GM12878 (cell line): ENCODE results near the gene ATP12A. TPM values are rescaled to one million over a fixed set of nuclear protein-coding genes. Genes with fewer than 3 reads are reported as not detected.
A peak's percentile ranks its signal among the peaks of the same experiment; 100 is the strongest.

Experiments
- ATAC-seq: fragments of 200-7000 bp; cut with Tn5 transposase; 3 replicates; pipeline ENCODE4 v1.9.1; 2020; ENCODE audit warnings: mild to moderate bottlenecking, moderate library complexity
- BruUV-seq: library from RNA; stranded (reverse); fragments of 400-500 nt; replicated peaks from 2 replicates; lab custom pipeline; 2021; lab: Mats Ljungman, UMichigan
- CTCF ChIA-PET: fragments of 300-600 bp; sonication (Branson Sonifier 250); formaldehyde crosslinking; extraction: SDS; loops from one replicate; lab custom pipeline; 2021; ENCODE audit warnings: inconsistent platforms; lab: Yijun Ruan, JAX
- POLR2A ChIA-PET: fragments of 350-600 bp; formaldehyde crosslinking; extraction: SDS; loops from one replicate; lab custom pipeline; 2021; ENCODE audit warnings: inconsistent platforms; lab: Charles Lee
- RAD21 ChIA-PET: fragments of 300-600 bp; sonication (Branson Sonifier 250); formaldehyde crosslinking; loops from one replicate; lab custom pipeline; 2023; ENCODE audit warnings: antibody characterized with exemption; ENCODE audit not compliant: unreplicated experiment; lab: Charles Lee
- SMC1A ChIA-PET: fragments of 300-600 bp; sonication (Branson Sonifier 250); formaldehyde crosslinking; loops from one replicate; lab custom pipeline; 2023; ENCODE audit not compliant: unreplicated experiment, uncharacterized antibody; lab: Charles Lee
- DNase-seq: peaks from one replicate; pipeline ENCODE4 v3.0.0-alpha.2; 2011; ENCODE audit warnings: low read depth, low spot score
- FAIRE-seq: peaks from 3 replicates; lab custom pipeline; 2011; peaks lifted over from hg19 to GRCh38; lab: Jason Lieb, UNC
- H2AFZ ChIP-seq: 2 replicates; pipeline ENCODE4 v1.6.0; 2011; ENCODE audit warnings: low read depth, low read length, control low read depth; ENCODE audit not compliant: control insufficient read depth
- H3K27ac ChIP-seq: 2 replicates; pipeline ENCODE4 v1.5.1; 2011; ENCODE audit warnings: control low read depth; ENCODE audit not compliant: control insufficient read depth, insufficient read depth
- H3K27me3 ChIP-seq, 2 experiments: replicated peaks in 1 of 2; 2 replicates each; pipeline versions ENCODE4 v1.6.0 to v1.6.1; 2011; ENCODE audit warnings: low read length in 1 of 2; ENCODE audit not compliant: control insufficient read depth in 2 of 2, insufficient read depth in 2 of 2
- H3K36me3 ChIP-seq, 2 experiments: 2 replicates each; pipeline ENCODE4 v1.5.1; 2011; ENCODE audit warnings: low read length in 1 of 2; ENCODE audit not compliant: control insufficient read depth in 2 of 2, insufficient read depth in 2 of 2
- H3K4me1 ChIP-seq: 2 replicates; pipeline ENCODE4 v1.6.1; 2011; ENCODE audit warnings: mild to moderate bottlenecking, low read length, moderate library complexity, mixed read lengths; ENCODE audit not compliant: control insufficient read depth, insufficient read depth
- H3K4me2 ChIP-seq: 2 replicates; pipeline ENCODE4 v1.6.0; 2011; ENCODE audit warnings: control low read depth; ENCODE audit not compliant: control insufficient read depth, insufficient read depth
- H3K4me3 ChIP-seq: fragments of 200-600 bp; sonication (generic); 2 replicates; pipeline ENCODE4 v1.5.1; 2016
- H3K79me2 ChIP-seq: 2 replicates; pipeline ENCODE4 v1.6.0; 2011; ENCODE audit warnings: low read length; ENCODE audit not compliant: control insufficient read depth, insufficient read depth
- H3K9ac ChIP-seq: 2 replicates; pipeline ENCODE4 v1.8.0; 2011; ENCODE audit warnings: low read length, control low read depth, mixed read lengths; ENCODE audit not compliant: control insufficient read depth, insufficient read depth
- H3K9me3 ChIP-seq: replicated peaks from 3 replicates; pipeline ENCODE4 v1.5.1; 2011; ENCODE audit warnings: mild to moderate bottlenecking, low read length; ENCODE audit not compliant: control insufficient read depth, insufficient read depth
- H4K20me1 ChIP-seq: 2 replicates; pipeline ENCODE4 v1.6.0; 2011; ENCODE audit not compliant: control insufficient read depth, insufficient read depth
- FOS ChIP-seq: IDR thresholded peaks from 3 replicates; pipeline ENCODE4 v1.6.1; 2011; ENCODE audit warnings: borderline replicate concordance; ENCODE audit not compliant: insufficient read length; ENCODE audit errors: extremely low read depth
- NFIC ChIP-seq: IDR thresholded peaks from 2 replicates; pipeline ENCODE4 v1.6.1; 2012; ENCODE audit warnings: low read depth, mild to moderate bottlenecking, inconsistent platforms, low read length, moderate library complexity
- NR2F1 ChIP-seq: fragments of 450-650 bp; conservative IDR thresholded peaks from 2 replicates; pipeline ENCODE4 v1.6.1; 2017; ENCODE audit warnings: mild to moderate bottlenecking
- RELA ChIP-seq: fragments of 450-650 bp; IDR thresholded peaks from 2 replicates; pipeline ENCODE4 v1.8.0; 2014; ENCODE audit warnings: borderline replicate concordance; ENCODE audit not compliant: partially characterized antibody
- STAT3 ChIP-seq: IDR thresholded peaks from 2 replicates; pipeline ENCODE4 v1.6.1; 2011; ENCODE audit warnings: low read depth, low read length, improper control_type of control experiment
- TCF7 ChIP-seq: IDR thresholded peaks from 2 replicates; pipeline ENCODE4 v1.6.1; 2014; ENCODE audit warnings: antibody characterized with exemption, borderline replicate concordance
- YY1 ChIP-seq: IDR thresholded peaks from 2 replicates; pipeline ENCODE4 v1.6.1; 2011; ENCODE audit warnings: low read depth, mild to moderate bottlenecking, low read length
- WGBS: methylation state at CpG from one replicate; pipeline ENCODE4 v1.1.6; 2016; ENCODE audit warnings: low lambda C conversion rate; ENCODE audit not compliant: insufficient replicate concordance, insufficient coverage; ENCODE audit errors: missing lambda C conversion rate; 5-methylcytosine and 5-hydroxymethylcytosine counted together
- in situ Hi-C: fragments of 300-500 bp; cut with MboI; formaldehyde crosslinking; loops from 9 replicates; pipeline ENCODE4 v1.14.3; 2018; ENCODE audit warnings: mixed read lengths
- intact Hi-C: fragments of 100-400 bp; cut with micrococcal nuclease; formaldehyde crosslinking; loops from one replicate; pipeline ENCODE4 v1.14.2; 2022; ENCODE audit not compliant: unreplicated experiment
- polyA plus RNA-seq, 11 experiments: library from polyadenylated mRNA; depleted of rRNA in 4 of 11; unstranded in 6 of 11; stranded (reverse) in 5 of 11; fragments of >200 nt; fragmentation: Nextera tagmentation in 4 of 11; fragmentation: Illumina TruSeq in 1 of 11; extraction: Ambion mirVana in 4 of 11; extraction: Trizol in 1 of 11; gene quantifications; 1 replicate in 1 of 11; 2 replicates in 10 of 11; pipeline versions ENCODE4 v1.2.1 to v1.2.3, GENCODE V29; 2011 to 2016; ENCODE audit warnings: inconsistent platforms in 2 of 11, missing spikeins in 2 of 11, low read depth in 1 of 11
- total RNA-seq, 4 experiments: library from RNA; depleted of rRNA in 3 of 4; stranded (reverse); fragments of >200 nt in 3 of 4; fragmentation: Illumina TruSeq in 1 of 4; extraction: Trizol in 1 of 4; gene quantifications; 2 replicates each; pipeline versions ENCODE4 v1.2.1 to v1.2.3, GENCODE V29; 2013 to 2021
- TF ChIP-seq, protein P1 (sequence below): fragments of 450-650 bp; IDR thresholded peaks from 2 replicates; pipeline ENCODE4 v1.6.1; 2014; ENCODE audit warnings: mild to moderate bottlenecking

Gene ATP12A
- total and polyA plus RNA-seq, 10 of the 15 experiments (the other 5 are each of a cell fraction or from before 2014, with no cell fraction given), result 0.02 to 0.08 (median 0.04) TPM; not detected in 6

DNA sequence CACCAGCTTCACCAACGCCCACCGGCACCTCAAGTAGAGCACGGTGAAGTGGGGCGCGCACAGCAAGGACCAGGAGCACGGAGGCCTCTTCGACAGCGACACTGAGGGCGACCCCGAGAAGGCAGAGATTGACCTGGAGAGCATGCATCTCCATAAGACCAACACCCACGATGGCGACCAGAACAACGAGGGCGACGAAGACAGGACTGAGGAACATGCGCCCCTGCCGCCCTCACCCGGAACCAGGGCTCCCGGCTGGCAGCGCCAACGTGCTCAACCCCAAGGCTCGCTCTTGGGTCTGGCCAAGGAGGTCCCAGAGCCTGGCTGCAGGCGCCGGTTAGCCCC lies 65.3 kb downstream of the ATP12A start (continued):
- TF ChIP-seq, protein P1, sequence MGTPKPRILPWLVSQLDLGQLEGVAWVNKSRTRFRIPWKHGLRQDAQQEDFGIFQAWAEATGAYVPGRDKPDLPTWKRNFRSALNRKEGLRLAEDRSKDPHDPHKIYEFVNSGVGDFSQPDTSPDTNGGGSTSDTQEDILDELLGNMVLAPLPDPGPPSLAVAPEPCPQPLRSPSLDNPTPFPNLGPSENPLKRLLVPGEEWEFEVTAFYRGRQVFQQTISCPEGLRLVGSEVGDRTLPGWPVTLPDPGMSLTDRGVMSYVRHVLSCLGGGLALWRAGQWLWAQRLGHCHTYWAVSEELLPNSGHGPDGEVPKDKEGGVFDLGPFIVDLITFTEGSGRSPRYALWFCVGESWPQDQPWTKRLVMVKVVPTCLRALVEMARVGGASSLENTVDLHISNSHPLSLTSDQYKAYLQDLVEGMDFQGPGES, result no peak
- TF ChIP-seq STAT3, result no peak

DNA sequence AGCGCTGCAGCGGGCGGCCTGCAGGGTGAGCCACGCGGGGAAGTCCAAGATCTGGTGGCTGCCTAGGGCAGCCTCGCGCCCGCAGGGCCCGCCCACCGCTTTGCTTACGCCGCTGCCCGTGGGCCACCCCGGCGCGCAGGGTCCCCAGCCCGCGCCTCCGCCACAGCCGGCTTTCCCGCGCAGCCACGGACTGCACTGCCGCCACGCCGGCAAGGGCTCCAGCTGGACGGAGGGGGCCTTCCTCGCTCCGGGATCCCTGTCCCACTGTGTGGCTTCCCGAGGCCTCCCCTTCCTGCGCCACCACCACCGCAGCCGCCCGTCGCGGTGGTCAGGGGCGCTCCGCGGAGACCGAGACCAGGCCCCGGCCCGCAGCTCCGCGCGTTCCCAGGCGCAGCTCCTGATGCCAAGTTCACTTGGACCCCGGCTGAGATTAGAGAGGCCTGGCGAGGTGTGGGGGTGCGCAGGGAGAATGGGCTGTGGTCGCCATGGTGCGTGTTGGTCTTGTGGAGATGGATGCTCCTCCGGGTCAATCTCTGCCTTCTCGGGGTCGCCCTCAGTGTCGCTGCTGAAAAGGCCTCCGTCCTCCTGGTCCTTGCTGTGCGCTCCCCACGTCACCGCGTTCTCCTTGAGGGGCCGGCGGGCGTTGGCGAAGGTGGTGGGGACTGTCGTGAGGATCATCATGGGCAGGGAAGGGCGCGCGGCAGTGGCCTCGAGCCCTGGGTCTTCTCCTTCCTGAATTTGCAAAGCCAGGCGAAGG lies 65.8 kb downstream of the ATP12A start:
- ChIA-PET SMC1A (no interaction called here), CTCF (no interaction called here), POLR2A (no interaction called here), RAD21 (no interaction called here)
- H3K4me1 ChIP-seq, result no peaks in the 10 kb centered on the region
- H4K20me1 ChIP-seq, result no peaks in the 10 kb centered on the region
- no peaks in the 10 kb centered on the region for H3K79me2 ChIP-seq
- no peak for TF ChIP-seq NR2F1
- no peak for TF ChIP-seq FOS
- TF ChIP-seq NFIC, result no peak
- TF ChIP-seq YY1, result no peak
- TF ChIP-seq RELA, result no peak
- TF ChIP-seq TCF7, result no peak
- no peaks in the 10 kb centered on the region for H3K36me3 ChIP-seq
- BruUV-seq, result no TSS peak
- H3K4me3 ChIP-seq, result no peak overlapping the region
- in situ Hi-C loops, result no loop called here
- H3K9me3 ChIP-seq, result no peaks in the 10 kb centered on the region
- no peak overlapping the region; the same call in 1 of the 2 replicates for H3K4me2 ChIP-seq
- DNase-seq (no peak), FAIRE-seq (no peak), ATAC-seq (peak; percentile 59)
- WGBS, result 33% methylated on average over 69 of the region's 70 CpGs
- H3K9ac ChIP-seq, result no peak overlapping the region
- intact Hi-C loops, result loop anchor here (10.0 kb wide), 1 partner anchor 249 kb away; no protein-coding TSS in a partner anchor
- peaks cover 10 to 24% of the 10 kb centered on the region in 2 experiments for H3K27me3 ChIP-seq
- H3K27ac ChIP-seq, result no peak overlapping the region
- no peak overlapping the region for H2AFZ ChIP-seq
